ENCODE data around the gene NPBWR2.
"Not testable (repeated sequence)": the region's sequence is repeated elsewhere in the genome, so short reads cannot be mapped to it uniquely, and the experiment has no call there.

DNA sequence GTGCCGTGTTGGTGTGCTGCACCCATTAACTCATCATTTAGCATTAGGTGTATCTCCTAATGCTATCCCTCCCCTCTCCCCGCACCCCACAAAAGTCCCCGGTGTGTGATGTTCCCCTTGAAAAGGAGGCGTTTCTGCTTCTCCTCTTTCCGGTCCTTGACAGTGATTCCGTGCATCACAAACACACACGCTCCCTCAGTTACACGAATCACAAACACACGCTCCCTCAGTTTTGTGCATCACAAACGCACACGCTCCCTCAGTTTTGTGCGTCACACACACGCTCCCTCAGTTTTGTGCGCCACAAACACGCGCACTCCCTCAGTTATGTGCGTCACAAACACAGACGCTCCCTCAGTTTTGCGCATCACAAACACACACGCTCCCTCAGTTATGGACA is 27.4 kb upstream of the NPBWR2 start:
- not testable (repeated sequence) for TF ChIP-seq CTCF, EZH2phosphoT487, EZH2 (IDR thresholded peaks at IDR 0.05)
